Karpas-422 (cell line): ENCODE data around the gene ARSI. TPM values are rescaled to one million over a fixed set of nuclear protein-coding genes. Genes with fewer than 3 reads are reported as not detected.

Source experiments
- DNase-seq: peaks from one replicate; pipeline ENCODE4 v3.0.0-alpha.2; 2015
- H2AFZ ChIP-seq: fragments of 200-600 bp; sonication (generic); 2 replicates; pipeline ENCODE4 v1.6.1; 2014; ENCODE audit warnings: antibody characterized with exemption, low read length, mixed read lengths
- H3K27ac ChIP-seq: fragments of 200-600 bp; sonication (generic); 2 replicates; pipeline ENCODE4 v1.5.1; 2014; ENCODE audit warnings: mild to moderate bottlenecking, low read length, moderate library complexity
- H3K27me3 ChIP-seq: fragments of 200-600 bp; sonication (generic); 2 replicates; pipeline ENCODE4 v1.6.1; 2014; ENCODE audit warnings: low read length, mixed read lengths
- H3K36me3 ChIP-seq: fragments of 200-600 bp; sonication (generic); 2 replicates; pipeline ENCODE4 v1.6.1; 2014; ENCODE audit warnings: low read length, mixed read lengths; ENCODE audit not compliant: insufficient read depth
- H3K4me1 ChIP-seq: fragments of 200-600 bp; sonication (generic); 2 replicates; pipeline ENCODE4 v1.6.1; 2014; ENCODE audit warnings: mild to moderate bottlenecking, low read length, mixed read lengths
- H3K4me2 ChIP-seq: fragments of 200-600 bp; sonication (generic); 2 replicates; pipeline ENCODE4 v1.6.1; 2014; ENCODE audit warnings: low read length, low read depth, mild to moderate bottlenecking; ENCODE audit not compliant: poor library complexity, severe bottlenecking
- H3K4me3 ChIP-seq: fragments of 200-600 bp; sonication (generic); 2 replicates; pipeline ENCODE4 v1.5.1; 2014; ENCODE audit warnings: mild to moderate bottlenecking, antibody characterized with exemption, low read length, mixed read lengths
- H3K79me2 ChIP-seq: fragments of 200-600 bp; sonication (generic); 2 replicates; pipeline ENCODE4 v1.6.1; 2014; ENCODE audit warnings: mild to moderate bottlenecking, low read length, mixed read lengths
- H3K9ac ChIP-seq: fragments of 200-600 bp; sonication (generic); 2 replicates; pipeline ENCODE4 v1.6.0; 2014; ENCODE audit warnings: low read length
- H3K9me2 ChIP-seq: fragments of 200-600 bp; sonication (generic), shearing (Covaris generic); replicated peaks from 2 replicates; pipeline ENCODE4 v1.6.0; 2014; ENCODE audit warnings: mild to moderate bottlenecking, low read length, moderate library complexity; ENCODE audit not compliant: insufficient read depth
- H3K9me3 ChIP-seq: fragments of 300-700, 200-600 bp; sonication (generic); 2 replicates; pipeline ENCODE4 v1.6.1; 2014; ENCODE audit warnings: low read length, mixed read lengths
- H4K20me1 ChIP-seq: fragments of 200-600 bp; sonication (generic); 2 replicates; pipeline ENCODE4 v1.6.1; 2014; ENCODE audit warnings: mild to moderate bottlenecking, antibody characterized with exemption, low read length, low read depth; ENCODE audit not compliant: insufficient read depth
- total RNA-seq: library from RNA; depleted of rRNA; stranded (reverse); fragments of >200 nt; shearing (Covaris generic); gene quantifications from 2 replicates; pipeline ENCODE4 v1.2.3, GENCODE V29; 2014; ENCODE audit warnings: low replicate concordance

The ARSI gene
- total RNA-seq, 1 experiment from 2014 or later, result not detected

- Histone ChIP-seq H3K9ac (no peak overlapping the region), H3K36me3 (no peaks in the 10 kb centered on the region), H3K27ac (no peak overlapping the region), H3K4me2 (no peak overlapping the region), H2AFZ (no peak overlapping the region), H4K20me1 (no peaks in the 10 kb centered on the region), H3K4me3 (no peak overlapping the region), H3K9me2 (no peaks in the 10 kb centered on the region), H3K79me2 (no peaks in the 10 kb centered on the region), H3K27me3 (no peaks in the 10 kb centered on the region), H3K9me3 (no peaks in the 10 kb centered on the region), H3K4me1 (peaks cover 13% of the 10 kb centered on the region)
- DNase-seq, result no peak
These were observed 7.2 kb upstream of the ARSI start for GRCh38 chr5:150309886-150310239.

GRCh38 chr5:150309101-150309885 lies 6.6 kb upstream of the ARSI start:
- H3K27me3 ChIP-seq, result no peaks in the 10 kb centered on the region
- H3K4me1 ChIP-seq, result peaks cover 13% of the 10 kb centered on the region
- no peak overlapping the region for H3K4me3 ChIP-seq
- H2AFZ ChIP-seq, result no peak overlapping the region
- H3K9me3 ChIP-seq, result no peaks in the 10 kb centered on the region
- H3K36me3 ChIP-seq, result no peaks in the 10 kb centered on the region
- H3K9me2 ChIP-seq, result no peaks in the 10 kb centered on the region
- no peak overlapping the region for H3K4me2 ChIP-seq
- H3K79me2 ChIP-seq, result no peaks in the 10 kb centered on the region
- no peaks in the 10 kb centered on the region for H4K20me1 ChIP-seq
- no peak overlapping the region for H3K27ac ChIP-seq
- no peak overlapping the region for H3K9ac ChIP-seq
- peak; percentile 66 for DNase-seq

DNA sequence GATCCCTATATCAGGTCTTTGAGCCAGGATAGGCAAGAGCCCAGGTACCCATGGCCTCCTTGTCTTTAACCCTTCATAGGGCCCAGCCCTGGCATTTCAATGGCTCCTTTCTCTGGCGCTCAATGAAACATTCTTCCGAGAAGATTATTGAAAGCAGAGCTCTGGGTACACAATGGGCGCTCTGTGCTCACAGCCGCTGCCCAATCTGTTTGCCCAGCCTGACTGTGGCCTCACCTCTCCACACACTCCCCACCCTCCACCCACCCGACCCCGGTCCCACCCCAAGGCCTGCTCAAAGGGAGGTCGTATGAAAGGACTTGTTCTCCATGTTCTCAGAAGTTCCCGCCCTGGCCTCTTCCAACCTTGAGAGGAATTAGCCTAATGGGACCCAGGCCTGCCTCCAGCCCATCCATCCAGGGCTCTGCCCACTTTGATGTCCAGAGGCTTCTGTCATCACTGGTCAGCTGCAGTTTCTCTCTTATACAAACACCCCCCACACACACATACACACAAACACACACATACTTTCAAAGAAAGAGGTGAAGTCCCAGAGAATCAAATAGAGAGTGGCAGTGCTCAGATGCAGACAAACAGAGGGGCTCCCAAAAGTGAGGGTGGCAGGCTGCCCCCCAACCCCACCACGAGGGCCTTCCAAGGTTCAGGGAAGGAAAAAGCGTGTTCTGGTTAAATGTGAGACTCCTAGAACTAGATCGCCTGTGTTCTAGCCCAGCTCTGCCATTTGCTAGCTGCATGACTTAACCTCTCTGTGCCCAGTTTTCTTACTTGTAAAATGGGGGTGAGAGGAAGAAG lies 5.1 kb upstream of the ARSI start:
- Histone ChIP-seq H3K27ac (no peak overlapping the region), H4K20me1 (no peaks in the 10 kb centered on the region), H3K9me3 (no peaks in the 10 kb centered on the region), H3K36me3 (no peaks in the 10 kb centered on the region), H3K4me3 (no peak overlapping the region), H3K27me3 (no peaks in the 10 kb centered on the region), H3K4me1 (peaks cover 13% of the 10 kb centered on the region), H2AFZ (no peak overlapping the region), H3K79me2 (no peaks in the 10 kb centered on the region), H3K9ac (no peak overlapping the region), H3K4me2 (no peak overlapping the region), H3K9me2 (no peaks in the 10 kb centered on the region)
- DNase-seq, result no peak

DNA sequence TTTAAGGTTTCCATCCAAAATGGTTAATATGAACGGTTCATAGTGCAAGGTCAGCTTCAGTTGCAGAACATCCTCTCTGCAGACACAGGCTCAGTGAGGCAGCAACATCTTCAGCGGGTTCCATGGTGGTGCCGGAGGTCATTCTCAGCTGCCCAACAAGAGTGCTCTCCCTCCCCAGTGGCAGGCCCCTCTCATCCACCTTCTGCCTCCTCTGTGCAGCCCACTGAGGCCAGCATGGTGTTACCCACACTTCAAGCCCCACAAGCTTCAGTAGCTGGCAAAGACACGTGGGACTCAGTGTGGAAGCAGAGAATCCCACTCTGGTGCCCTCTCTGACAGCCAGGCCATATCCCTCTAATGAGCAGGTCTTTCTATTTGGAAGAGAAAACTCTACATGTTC lies 4.1 kb upstream of the ARSI start:
- no peak overlapping the region for H3K4me3 ChIP-seq
- no peaks in the 10 kb centered on the region for H3K9me2 ChIP-seq
- H2AFZ ChIP-seq, result no peak overlapping the region
- no peak overlapping the region for H3K27ac ChIP-seq
- no peaks in the 10 kb centered on the region for H3K36me3 ChIP-seq
- no peaks in the 10 kb centered on the region for H3K27me3 ChIP-seq
- no peaks in the 10 kb centered on the region for H4K20me1 ChIP-seq
- H3K79me2 ChIP-seq, result no peaks in the 10 kb centered on the region
- no peaks in the 10 kb centered on the region for H3K9me3 ChIP-seq
- no peak for DNase-seq
- no peak overlapping the region for H3K9ac ChIP-seq
- no peak overlapping the region for H3K4me2 ChIP-seq
- peaks cover 13% of the 10 kb centered on the region for H3K4me1 ChIP-seq

DNA sequence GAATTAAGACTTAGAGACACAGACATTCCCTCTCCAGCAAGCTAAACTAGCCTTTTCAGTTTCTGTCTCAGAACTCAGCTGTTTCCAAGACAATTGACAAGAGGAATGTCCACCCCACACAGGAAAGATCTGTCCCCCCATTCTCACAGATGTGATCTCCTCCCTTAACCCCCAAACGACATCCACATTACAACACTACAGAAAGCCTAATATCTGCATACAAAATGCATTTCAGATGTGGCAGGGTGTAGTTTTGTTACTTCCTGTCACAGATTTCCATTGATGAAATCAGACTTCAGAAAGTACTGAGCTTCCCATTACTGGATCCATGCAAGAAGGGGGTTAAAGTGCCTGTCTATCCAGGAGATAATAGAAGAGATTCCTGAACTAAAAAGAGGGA lies 2.9 kb upstream of the ARSI start:
- DNase-seq, result no peak

GRCh38 chr5:150305095-150305494 lies 2.4 kb upstream of the ARSI start:
- no peak overlapping the region for H3K4me2 ChIP-seq
- H2AFZ ChIP-seq, result no peak overlapping the region
- no peak for DNase-seq

More for the DNA sequence above, 2.9 kb upstream of the ARSI start:
- Histone ChIP-seq H2AFZ (no peak overlapping the region), H3K9me2 (no peaks in the 10 kb centered on the region), H3K36me3 (no peaks in the 10 kb centered on the region), H3K27ac (no peak overlapping the region), H4K20me1 (no peaks in the 10 kb centered on the region), H3K27me3 (no peaks in the 10 kb centered on the region), H3K79me2 (no peaks in the 10 kb centered on the region), H3K9me3 (no peaks in the 10 kb centered on the region), H3K4me1 (peaks cover 13% of the 10 kb centered on the region), H3K4me3 (no peak overlapping the region), H3K4me2 (no peak overlapping the region), H3K9ac (no peak overlapping the region)

GRCh38 chr5:150304481-150305081 lies 1.9 kb upstream of the ARSI start:
- H3K79me2 ChIP-seq, result no peaks in the 10 kb centered on the region
- H2AFZ ChIP-seq, result no peak overlapping the region
- no peak overlapping the region for H3K9ac ChIP-seq
- H3K27ac ChIP-seq, result no peak overlapping the region
- peaks cover 5% of the 10 kb centered on the region for H3K4me1 ChIP-seq
- H3K4me3 ChIP-seq, result no peak overlapping the region
- no peaks in the 10 kb centered on the region for H3K36me3 ChIP-seq
- H3K27me3 ChIP-seq, result no peaks in the 10 kb centered on the region
- H4K20me1 ChIP-seq, result peaks cover 4% of the 10 kb centered on the region; the same call in 1 of the 2 replicates
- no peak overlapping the region for H3K4me2 ChIP-seq
- H3K9me3 ChIP-seq, result no peaks in the 10 kb centered on the region
- no peak for DNase-seq
- H3K9me2 ChIP-seq, result no peaks in the 10 kb centered on the region

More at GRCh38 chr5:150305095-150305494, 2.4 kb upstream of the ARSI start:
- no peak overlapping the region for H3K27ac ChIP-seq
- peaks cover 10% of the 10 kb centered on the region for H3K4me1 ChIP-seq
- no peaks in the 10 kb centered on the region for H3K36me3 ChIP-seq
- H3K4me3 ChIP-seq, result no peak overlapping the region
- no peaks in the 10 kb centered on the region for H3K27me3 ChIP-seq
- H4K20me1 ChIP-seq, result no peaks in the 10 kb centered on the region; the same call in 1 of the 2 replicates
- no peaks in the 10 kb centered on the region for H3K9me3 ChIP-seq
- no peaks in the 10 kb centered on the region for H3K79me2 ChIP-seq
- no peaks in the 10 kb centered on the region for H3K9me2 ChIP-seq
- H3K9ac ChIP-seq, result no peak overlapping the region
